Stimulated activated CD4-positive, alpha-beta T cell treated with anti-CD3 and anti-CD28 coated beads, Interleukin-2, amount 100 ng/mL, for 4 hours (primary cell): Measurements from ENCODE around the gene CLASP1.
"Not testable (repeated sequence)": the region's sequence is repeated elsewhere in the genome, so short reads cannot be mapped to it uniquely, and the experiment has no call there.

Source experiments
- DNase-seq: peaks from one replicate; pipeline ENCODE4 v3.0.0-alpha.2; 2020; ENCODE audit warnings: low read depth

Gene CLASP1

DNA sequence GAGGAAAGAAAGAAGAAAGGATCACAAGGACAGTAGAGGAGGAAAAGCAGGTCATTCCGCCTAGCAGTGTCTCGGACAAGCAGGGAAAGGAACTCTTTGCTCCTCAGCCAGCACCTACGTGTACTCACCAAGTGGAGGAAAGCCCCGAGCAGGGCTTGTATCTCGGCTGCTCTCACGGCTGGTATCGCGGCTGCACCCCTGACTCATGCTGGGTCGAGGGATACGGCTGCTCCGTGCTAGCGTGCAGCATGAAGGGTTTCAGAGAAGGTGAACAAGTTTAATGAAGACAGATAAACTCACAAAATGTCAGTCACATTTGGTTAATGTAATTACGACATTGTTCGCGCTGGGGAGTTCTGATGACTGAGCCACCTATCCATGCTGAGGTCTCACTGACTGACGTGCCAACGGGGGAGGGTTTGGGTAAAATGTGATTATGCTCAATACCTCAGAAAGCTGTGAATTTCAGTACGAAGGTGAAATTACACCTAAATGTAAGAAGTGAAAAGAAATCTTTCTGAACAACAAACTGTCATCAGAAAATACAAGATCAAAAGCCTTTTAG, 230.7 kb downstream of the CLASP1 start:
- DNase-seq: no peak

GRCh38 chr2:121417826-121418225, 231.4 kb downstream of the CLASP1 start:
- DNase-seq: no peak

- no peak for DNase-seq
These were observed 233.5 kb downstream of the CLASP1 start for GRCh38 chr2:121415727-121416126.

- no peak for DNase-seq
These were observed 236.9 kb downstream of the CLASP1 start for GRCh38 chr2:121412349-121412748.

DNA sequence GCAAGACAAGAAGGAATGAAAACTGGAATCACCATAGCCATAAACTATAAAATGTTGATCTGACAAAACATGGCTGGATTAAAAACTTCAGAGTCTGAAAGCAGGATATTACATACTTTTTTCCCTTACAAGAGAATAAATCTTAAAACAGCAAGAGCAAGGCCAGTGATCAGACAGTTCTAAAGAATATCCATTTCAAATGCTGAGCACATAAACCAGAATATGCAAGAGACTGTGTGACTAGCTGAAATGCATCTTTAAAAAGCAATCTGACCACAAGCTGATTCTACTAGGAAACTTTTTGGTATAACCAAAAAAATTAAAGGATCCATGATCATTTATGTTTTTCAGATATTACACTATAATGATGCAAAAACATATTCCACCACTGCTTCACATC, 239.3 kb downstream of the CLASP1 start:
- DNase-seq: no peak

DNA sequence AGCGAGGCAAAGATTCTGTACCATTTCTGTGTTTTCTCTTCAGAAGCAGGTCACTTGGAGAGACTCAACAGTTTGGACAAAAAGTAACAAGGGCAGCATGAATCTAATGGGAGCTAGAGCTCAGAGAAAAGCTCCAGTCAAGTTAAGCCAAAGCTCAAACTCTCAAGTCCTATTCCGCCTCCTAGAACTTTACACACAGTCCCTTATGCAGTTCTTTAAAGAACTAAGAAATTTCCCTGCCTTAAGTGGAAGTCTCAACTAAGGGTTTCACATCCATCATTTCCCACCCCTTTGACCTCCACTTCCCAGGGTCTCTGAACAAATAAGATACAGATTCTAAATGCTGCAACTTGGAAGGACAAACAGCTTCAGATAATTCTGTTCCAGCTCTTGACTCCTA, 239.9 kb downstream of the CLASP1 start:
- DNase-seq: no peak

- no peak for DNase-seq
These were observed 240.6 kb downstream of the CLASP1 start for GRCh38 chr2:121408641-121409040.

- DNase-seq: no peak
These were observed 244.0 kb downstream of the CLASP1 start for GRCh38 chr2:121405233-121405632.

GRCh38 chr2:121400201-121400600, 249.1 kb downstream of the CLASP1 start:
- no peak for DNase-seq

DNA sequence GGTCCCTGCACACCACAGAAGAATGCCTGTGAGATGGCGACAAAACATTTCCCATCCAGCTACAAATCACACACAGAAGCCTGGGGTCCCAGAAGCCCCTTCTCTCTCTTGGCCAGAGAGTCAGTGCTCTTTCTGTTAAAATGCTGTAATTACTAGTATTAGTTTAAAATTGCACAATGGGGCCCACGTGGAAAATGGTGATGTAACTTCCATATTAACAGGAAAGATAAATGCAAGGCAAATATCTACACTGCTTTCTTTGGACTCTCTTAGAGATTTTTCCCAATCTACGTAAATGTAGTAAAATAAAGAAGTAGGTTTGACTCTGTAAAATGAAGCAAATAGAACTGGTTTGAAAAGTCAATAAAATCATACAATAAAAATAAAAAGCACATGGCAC, 250.4 kb downstream of the CLASP1 start:
- DNase-seq: no peak

DNA sequence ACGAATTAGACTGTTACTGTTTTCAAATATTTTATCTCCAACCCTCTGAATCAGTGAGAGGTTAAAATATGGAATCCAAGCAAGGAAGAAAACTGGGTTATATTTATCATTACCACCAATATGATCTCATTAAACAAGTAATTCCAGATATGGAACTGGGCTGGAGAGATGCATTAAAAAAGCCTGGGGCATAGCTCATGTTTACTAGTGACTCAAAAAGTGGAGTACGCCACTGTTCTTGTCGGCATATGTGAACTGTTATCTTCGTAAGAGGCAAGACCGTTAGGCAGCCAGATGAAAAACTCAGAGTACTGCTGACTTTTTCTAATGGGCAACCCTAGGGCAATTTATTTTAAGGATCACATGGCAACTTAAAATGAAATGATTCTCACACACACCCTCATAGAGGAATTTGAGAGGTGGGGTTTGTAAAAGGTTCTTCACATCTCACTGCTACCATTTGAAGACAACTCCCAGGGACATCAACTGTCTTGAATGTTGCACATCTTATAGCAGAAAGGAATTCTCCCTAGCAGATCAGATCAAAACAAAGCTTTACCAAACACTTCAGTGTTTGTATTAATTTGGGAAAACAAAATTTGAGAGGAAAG, 259.1 kb downstream of the CLASP1 start:
- DNase-seq: no peak

GRCh38 chr2:121388371-121388770, 260.9 kb downstream of the CLASP1 start:
- no peak for DNase-seq

DNA sequence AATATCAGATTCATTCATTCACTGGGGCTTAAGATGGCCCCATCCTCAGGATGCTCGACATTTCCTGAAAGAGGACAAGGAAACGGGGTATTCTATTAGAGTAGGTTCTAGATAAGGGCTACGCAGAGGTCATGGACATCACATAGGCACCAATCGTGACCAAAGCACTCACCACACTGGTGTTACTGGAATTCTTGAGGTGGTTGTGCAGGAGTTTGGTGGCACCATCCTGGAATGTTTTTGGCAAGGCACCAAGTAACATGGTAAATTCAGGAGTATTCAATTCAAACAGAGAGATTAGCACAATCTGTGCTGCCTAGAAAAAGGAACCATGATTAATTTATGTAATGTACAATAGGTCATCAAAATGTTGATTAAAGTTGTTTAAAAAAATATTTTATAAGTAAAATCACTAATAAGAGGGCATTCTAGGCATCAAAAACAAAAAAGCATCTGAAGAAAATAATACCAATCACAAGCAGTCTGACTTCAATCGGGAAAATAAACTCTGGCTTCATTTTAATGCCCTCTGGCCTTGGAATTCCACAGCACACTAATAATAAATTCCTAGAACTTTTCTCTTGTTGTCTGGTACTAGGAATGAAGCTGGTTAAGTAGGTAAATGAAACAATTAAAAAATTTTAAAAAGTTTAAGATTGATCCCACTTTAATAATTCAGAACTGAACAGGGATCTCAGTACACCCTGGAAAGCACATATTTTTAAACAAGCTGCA, 261.5 kb downstream of the CLASP1 start:
- no peak for DNase-seq

GRCh38 chr2:121386707-121387106, 262.6 kb downstream of the CLASP1 start:
- no peak for DNase-seq

- DNase-seq: no peak
These were observed 263.2 kb downstream of the CLASP1 start for GRCh38 chr2:121386102-121386501.

GRCh38 chr2:121382744-121383143, 266.5 kb downstream of the CLASP1 start:
- DNase-seq: no peak

GRCh38 chr2:121377646-121378045, 271.6 kb downstream of the CLASP1 start:
- DNase-seq: no peak

DNA sequence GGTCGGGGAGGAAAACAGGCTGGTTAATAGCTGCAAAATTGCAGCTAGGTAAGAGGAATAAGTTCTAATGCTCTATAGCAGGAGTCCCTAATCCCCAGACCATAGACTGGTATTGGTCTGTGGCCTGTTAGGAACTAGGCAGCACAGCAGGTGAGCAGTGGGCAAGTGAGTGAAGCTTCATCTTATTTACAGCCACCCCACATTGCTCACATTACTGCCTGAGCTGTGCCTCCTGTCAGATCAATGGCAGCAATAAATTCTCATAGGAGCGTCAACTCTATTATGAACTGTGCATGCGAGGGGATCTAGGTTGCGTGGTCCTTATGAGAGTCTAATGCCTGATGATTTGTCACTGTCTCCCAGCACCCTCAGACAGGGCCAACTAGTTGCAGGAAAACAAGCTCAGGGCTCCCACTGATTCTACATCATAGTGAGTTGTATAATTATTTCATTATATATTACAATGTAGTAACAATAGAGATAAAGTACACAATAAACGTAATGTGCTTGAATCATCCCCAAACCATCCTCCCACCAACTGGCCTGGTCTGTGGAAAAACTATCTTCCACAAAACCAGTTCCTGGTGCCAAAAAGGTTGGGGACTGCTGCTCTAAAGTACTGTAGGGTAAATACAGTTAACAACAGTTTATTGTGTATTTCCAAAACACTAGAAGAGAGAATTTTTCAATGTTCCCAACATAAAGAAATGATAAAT, 272.6 kb downstream of the CLASP1 start:
- DNase-seq: no peak

GRCh38 chr2:121375621-121376159, 273.6 kb downstream of the CLASP1 start:
- DNase-seq: no peak

DNA sequence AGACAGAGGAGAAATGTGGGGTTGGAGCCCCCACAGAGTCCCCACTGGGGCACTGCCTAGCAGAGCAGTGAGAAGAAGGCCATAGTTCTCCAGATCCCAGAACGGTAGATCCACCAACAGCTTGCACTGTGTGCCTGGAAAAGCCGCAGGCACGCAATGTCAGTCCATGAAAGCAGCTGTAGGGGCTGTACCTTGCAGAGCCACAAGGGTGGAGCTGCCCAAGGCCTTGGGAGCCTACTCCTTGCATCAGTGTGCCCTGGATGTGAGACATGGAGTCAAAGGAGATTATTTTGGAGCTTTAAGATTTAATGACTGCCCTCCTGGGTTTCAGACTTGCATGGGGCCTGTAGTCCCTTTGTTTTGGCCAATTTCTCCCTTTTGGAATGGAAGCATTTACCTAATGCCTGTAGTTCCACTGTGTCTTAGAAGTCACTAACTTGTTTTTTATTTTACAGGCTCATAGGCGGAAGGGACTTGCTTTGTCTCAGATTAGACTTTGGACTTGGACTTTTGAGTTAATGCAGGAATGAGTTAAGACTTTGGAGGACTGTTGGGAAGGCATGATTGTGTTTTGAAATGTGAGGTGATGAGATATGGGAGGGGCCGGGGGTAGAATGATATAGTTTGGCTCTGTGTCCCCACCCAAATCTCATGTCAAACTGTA, 274.7 kb downstream of the CLASP1 start:
- not testable (repeated sequence) for DNase-seq

DNA sequence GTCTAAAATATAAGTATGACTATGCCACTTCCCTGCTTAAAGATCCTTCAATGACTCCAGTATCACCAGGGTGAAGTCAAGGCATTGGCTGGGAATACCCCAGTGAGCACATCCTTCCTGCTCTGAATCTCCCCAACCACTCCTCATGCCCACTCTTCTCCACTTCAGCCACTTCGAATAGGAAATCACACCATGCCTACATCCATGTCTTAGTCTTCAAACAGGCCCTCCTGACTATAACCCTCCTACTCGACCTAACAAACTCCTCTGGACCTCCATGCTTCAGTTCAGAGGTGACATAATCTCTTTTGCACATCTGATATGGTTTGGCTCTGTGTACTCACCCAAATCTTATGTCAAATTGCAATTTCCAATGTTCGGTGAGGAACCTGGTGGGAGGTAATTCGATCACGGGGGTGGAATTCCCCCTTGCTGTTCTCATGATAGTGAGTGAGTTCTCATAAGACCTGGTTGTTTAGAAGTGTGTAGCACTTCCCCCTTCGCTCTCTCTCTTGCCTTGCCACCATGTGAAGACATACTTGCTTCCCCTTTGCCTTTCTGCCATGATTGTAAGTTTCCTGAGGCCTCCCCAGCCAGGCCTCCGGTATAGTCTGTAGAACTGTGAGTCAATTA, 276.4 kb downstream of the CLASP1 start:
- no peak for DNase-seq

DNA sequence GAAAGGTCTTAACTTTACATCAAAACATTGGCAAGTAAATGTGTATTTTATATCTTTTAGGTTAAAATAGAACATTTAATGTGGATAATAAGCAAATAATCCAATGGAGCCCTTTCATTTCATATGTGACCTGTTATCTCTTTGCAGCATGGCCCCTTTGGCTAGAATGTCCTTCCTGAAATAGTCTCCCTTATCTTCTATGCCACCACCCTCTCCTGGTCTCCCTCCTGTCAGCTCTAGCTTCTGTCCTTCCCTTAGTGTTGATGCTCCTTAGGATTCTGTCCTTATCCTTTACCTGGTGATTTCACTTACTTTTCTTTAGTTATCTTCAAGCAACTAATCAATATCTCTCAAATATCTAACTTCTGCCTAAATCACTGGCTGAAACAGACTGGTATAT, 277.2 kb downstream of the CLASP1 start:
- no peak for DNase-seq
